Measurements from ENCODE around the gene CEPT1.

GRCh38 chr1:111221633-111222291 is 81.7 kb downstream of the CEPT1 start:
- no peak for TF ChIP-seq CTCF (IDR thresholded peaks at IDR 0.05 in 2 of 3, conservative IDR thresholded peaks at IDR 0.05 in 1 of 3; ENCODE audit: insufficient read depth in 2 of 3, low read depth in 1 of 3, low read length in 3 of 3)
- no peak for TF ChIP-seq ZNF589 (CRISPR knock-in tag; IDR thresholded peaks at IDR 0.05; ENCODE audit: low read depth)
- TF ChIP-seq MYNN (IDR thresholded peaks at IDR 0.05), result no peak
- TF ChIP-seq MYNN (CRISPR knock-in tag; IDR thresholded peaks at IDR 0.05), result no peak
- no peak for TF ChIP-seq JUN (IDR thresholded peaks at IDR 0.05; ENCODE audit: borderline replicate concordance, low read depth, low read length)
- TF ChIP-seq JUN (CRISPR knock-in tag; IDR thresholded peaks at IDR 0.05; ENCODE audit: borderline replicate concordance), result no peak
- no peak for TF ChIP-seq ZFX (CRISPR knock-in tag; IDR thresholded peaks at IDR 0.05)
- no peak for TF ChIP-seq HDAC6 (IDR thresholded peaks at IDR 0.05; ENCODE audit: low read depth, low read length)
- no peak for TF ChIP-seq CREB1 (IDR thresholded peaks at IDR 0.05)
- no peak for TF ChIP-seq CREB1 (CRISPR knock-in tag; IDR thresholded peaks at IDR 0.05)
- no peak for TF ChIP-seq MAFG (tag; conservative IDR thresholded peaks at IDR 0.05)
- no peak for TF ChIP-seq E2F1 (CRISPR knock-in tag; IDR thresholded peaks at IDR 0.05)
- TF ChIP-seq FOS (IDR thresholded peaks at IDR 0.05; ENCODE audit: extremely low read depth, insufficient read length), result no peak
- no peak for TF ChIP-seq ZBTB40 (IDR thresholded peaks at IDR 0.05)
- TF ChIP-seq ZBTB40 (CRISPR knock-in tag; IDR thresholded peaks at IDR 0.05), result no peak
- TF ChIP-seq CHD4 (IDR thresholded peaks at IDR 0.05; ENCODE audit: insufficient read depth, insufficient replicate concordance, low read depth, low read length, poor library complexity, severe bottlenecking), result no peak
- TF ChIP-seq ERF (CRISPR knock-in tag; IDR thresholded peaks at IDR 0.05), result no peak
- no peak for TF ChIP-seq CEBPG (CRISPR knock-in tag; IDR thresholded peaks at IDR 0.05)
- TF ChIP-seq CEBPG (tag; conservative IDR thresholded peaks at IDR 0.05 in 1 of 2, IDR thresholded peaks at IDR 0.05 in 1 of 2), result no peak

All from K562 (cell line).